ENCODE data around the gene PRPF39. TPM values are rescaled to one million over a fixed set of nuclear protein-coding genes. Genes with fewer than 3 reads are reported as not detected.
A peak's percentile ranks its signal among the peaks of the same experiment; 100 is the strongest.

PRPF39 gene, protein sequence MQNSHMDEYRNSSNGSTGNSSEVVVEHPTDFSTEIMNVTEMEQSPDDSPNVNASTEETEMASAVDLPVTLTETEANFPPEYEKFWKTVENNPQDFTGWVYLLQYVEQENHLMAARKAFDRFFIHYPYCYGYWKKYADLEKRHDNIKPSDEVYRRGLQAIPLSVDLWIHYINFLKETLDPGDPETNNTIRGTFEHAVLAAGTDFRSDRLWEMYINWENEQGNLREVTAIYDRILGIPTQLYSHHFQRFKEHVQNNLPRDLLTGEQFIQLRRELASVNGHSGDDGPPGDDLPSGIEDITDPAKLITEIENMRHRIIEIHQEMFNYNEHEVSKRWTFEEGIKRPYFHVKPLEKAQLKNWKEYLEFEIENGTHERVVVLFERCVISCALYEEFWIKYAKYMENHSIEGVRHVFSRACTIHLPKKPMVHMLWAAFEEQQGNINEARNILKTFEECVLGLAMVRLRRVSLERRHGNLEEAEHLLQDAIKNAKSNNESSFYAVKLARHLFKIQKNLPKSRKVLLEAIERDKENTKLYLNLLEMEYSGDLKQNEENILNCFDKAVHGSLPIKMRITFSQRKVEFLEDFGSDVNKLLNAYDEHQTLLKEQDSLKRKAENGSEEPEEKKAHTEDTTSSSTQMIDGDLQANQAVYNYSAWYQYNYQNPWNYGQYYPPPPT
- 10 to 100 TPM; 40.5 to 49.7 TPM for total RNA-seq

- ATAC-seq (replicated peaks in 1 of 2) (peak; percentile 99), DNase-seq (peak; percentile 97)
- H3K27me3 Mint-ChIP-seq (ENCODE audit: low read depth), result no peaks in the 10 kb centered on the region
- no peaks in the 10 kb centered on the region for H3K9me3 Mint-ChIP-seq
- peak within 1 kb of the TSS; percentile 94 to 98 for H3K4me3 Mint-ChIP-seq
- H3K4me1 Mint-ChIP-seq (ENCODE audit: low read depth), result peaks cover 47% of the 10 kb centered on the region
- peak within 1 kb of the TSS; percentile 97 for H3K27ac Mint-ChIP-seq
- H3K36me3 Mint-ChIP-seq (ENCODE audit: insufficient read depth in 2 of 2), result peaks cover 4 to 8% of the 10 kb centered on the region in 2 donors
These were observed at the start of gene PRPF39 for GRCh38 chr14:45083976-45084722. PRPF39 (plus strand) TSS chr14:45084116; CDS start chr14:45095240, 11,124 bp downstream.

GRCh38 chr14:45034730-45035129 lies 49.2 kb upstream of the PRPF39 start:
- Mint-ChIP-seq H3K27ac (peak overlapping the region; percentile 50), H3K36me3 (ENCODE audit: insufficient read depth in 2 of 2) (peaks cover 2 to 14% of the 10 kb centered on the region in 2 donors), H3K27me3 (ENCODE audit: low read depth) (no peaks in the 10 kb centered on the region), H3K4me3 (no peak overlapping the region), H3K4me1 (ENCODE audit: low read depth) (no peaks in the 10 kb centered on the region), H3K9me3 (no peaks in the 10 kb centered on the region)
- no peak for ATAC-seq (replicated peaks in 1 of 2)
- DNase-seq, result no peak

GRCh38 chr14:45038256-45038655 lies 45.7 kb upstream of the PRPF39 start:
- Mint-ChIP-seq H3K27me3 (ENCODE audit: low read depth) (no peaks in the 10 kb centered on the region), H3K27ac (no peak overlapping the region), H3K4me3 (no peak overlapping the region), H3K4me1 (ENCODE audit: low read depth) (no peaks in the 10 kb centered on the region), H3K36me3 (ENCODE audit: insufficient read depth in 2 of 2) (peaks cover 4 to 13% of the 10 kb centered on the region in 2 donors), H3K9me3 (no peaks in the 10 kb centered on the region)
- DNase-seq (no peak), ATAC-seq (replicated peaks in 1 of 2) (no peak)

DNA sequence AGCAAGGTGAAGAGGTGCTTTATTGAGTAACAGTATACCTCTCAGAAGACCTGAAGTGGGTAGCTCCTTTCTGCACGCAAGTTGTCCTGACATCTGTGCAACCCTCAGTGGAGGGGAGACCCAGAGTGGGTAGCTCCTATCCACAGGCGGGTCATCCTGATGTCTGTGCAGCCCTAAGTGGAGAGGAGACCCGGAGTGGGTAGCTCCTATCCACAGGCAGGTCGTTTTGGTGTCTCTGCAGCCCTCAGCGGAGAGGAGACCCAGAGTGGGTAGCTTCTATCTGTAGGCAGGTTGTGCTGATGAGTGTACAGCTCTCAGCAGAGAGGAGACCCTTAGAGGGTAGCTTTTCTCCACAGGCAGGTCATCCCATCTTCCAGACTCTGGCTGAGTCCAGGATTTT lies 45.1 kb upstream of the PRPF39 start:
- ATAC-seq (replicated peaks in 1 of 2) (no peak), DNase-seq (no peak)
- H3K27ac Mint-ChIP-seq, result no peak overlapping the region
- peaks cover 4 to 10% of the 10 kb centered on the region in 2 donors for H3K36me3 Mint-ChIP-seq (ENCODE audit: insufficient read depth in 2 of 2)
- no peaks in the 10 kb centered on the region for H3K27me3 Mint-ChIP-seq (ENCODE audit: low read depth)
- no peaks in the 10 kb centered on the region for H3K4me1 Mint-ChIP-seq (ENCODE audit: low read depth)
- no peak overlapping the region for H3K4me3 Mint-ChIP-seq
- no peaks in the 10 kb centered on the region for H3K9me3 Mint-ChIP-seq

GRCh38 chr14:45039390-45039789 lies 44.5 kb upstream of the PRPF39 start:
- H3K9me3 Mint-ChIP-seq, result no peaks in the 10 kb centered on the region
- H3K4me3 Mint-ChIP-seq, result no peak overlapping the region
- peaks cover 2 to 10% of the 10 kb centered on the region in 2 donors for H3K36me3 Mint-ChIP-seq (ENCODE audit: insufficient read depth in 2 of 2)
- no peaks in the 10 kb centered on the region for H3K27me3 Mint-ChIP-seq (ENCODE audit: low read depth)
- H3K27ac Mint-ChIP-seq, result no peak overlapping the region
- H3K4me1 Mint-ChIP-seq (ENCODE audit: low read depth), result no peaks in the 10 kb centered on the region
- no peak for ATAC-seq (replicated peaks in 1 of 2)
- no peak for DNase-seq

DNA sequence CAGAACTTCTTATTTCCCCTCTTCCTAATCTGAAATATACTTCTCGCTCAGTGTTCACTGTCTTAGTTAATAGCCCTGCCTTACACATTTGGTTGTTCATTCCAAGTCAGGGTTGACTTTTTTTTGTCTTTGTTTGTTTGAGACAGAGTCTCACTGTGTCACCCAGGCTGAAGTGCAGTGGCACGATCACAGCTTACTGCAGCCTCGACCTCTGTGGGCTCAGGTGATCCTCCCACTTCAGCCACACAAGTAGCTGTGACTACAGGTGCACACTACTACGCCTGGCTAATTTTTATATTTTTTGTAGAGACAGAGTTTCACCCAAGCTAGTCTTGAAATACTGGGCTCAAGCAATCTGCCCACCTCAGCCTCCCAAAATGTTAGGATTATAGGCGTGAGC lies 42.3 kb upstream of the PRPF39 start:
- H3K36me3 Mint-ChIP-seq (ENCODE audit: insufficient read depth in 2 of 2), result peaks cover 2 to 4% of the 10 kb centered on the region in 2 donors
- no peak for DNase-seq
- no peak overlapping the region for H3K4me3 Mint-ChIP-seq
- no peaks in the 10 kb centered on the region for H3K9me3 Mint-ChIP-seq
- no peaks in the 10 kb centered on the region for H3K4me1 Mint-ChIP-seq (ENCODE audit: low read depth)
- H3K27ac Mint-ChIP-seq, result no peak overlapping the region
- no peaks in the 10 kb centered on the region for H3K27me3 Mint-ChIP-seq (ENCODE audit: low read depth)
- ATAC-seq (replicated peaks in 1 of 2), result no peak

GRCh38 chr14:45044638-45045037 lies 39.3 kb upstream of the PRPF39 start:
- ATAC-seq (replicated peaks in 1 of 2) (no peak), DNase-seq (no peak)
- Mint-ChIP-seq H3K27me3 (ENCODE audit: low read depth) (no peaks in the 10 kb centered on the region), H3K27ac (no peak overlapping the region), H3K4me1 (ENCODE audit: low read depth) (no peaks in the 10 kb centered on the region), H3K4me3 (no peak overlapping the region), H3K36me3 (ENCODE audit: insufficient read depth in 2 of 2) (peaks cover 2 to 3% of the 10 kb centered on the region in 2 donors), H3K9me3 (no peaks in the 10 kb centered on the region)

DNA sequence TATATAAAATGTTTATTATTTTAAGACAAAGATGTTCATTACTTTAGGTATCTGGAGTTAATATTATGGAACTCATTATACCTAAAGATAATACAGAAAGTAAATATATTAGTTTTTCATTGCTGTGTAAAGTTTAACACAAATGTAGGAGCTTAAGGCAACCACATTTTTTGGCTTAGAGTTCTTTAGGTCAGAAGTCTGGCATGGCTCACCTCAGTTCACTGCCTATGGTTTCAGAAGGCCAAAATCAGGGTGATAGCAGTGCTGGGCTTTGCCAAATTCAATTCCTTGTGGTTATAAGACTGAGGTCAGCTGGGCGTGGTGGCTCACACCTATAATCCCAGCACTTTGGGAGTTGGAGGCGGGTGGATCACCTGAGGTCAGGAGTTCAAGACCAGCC lies 35.5 kb upstream of the PRPF39 start:
- DNase-seq, result no peak
- no peaks in the 10 kb centered on the region for H3K9me3 Mint-ChIP-seq
- H3K27me3 Mint-ChIP-seq (ENCODE audit: low read depth), result no peaks in the 10 kb centered on the region
- H3K4me3 Mint-ChIP-seq, result no peak overlapping the region
- no peaks in the 10 kb centered on the region for H3K36me3 Mint-ChIP-seq (ENCODE audit: insufficient read depth in 2 of 2)
- no peak for ATAC-seq (replicated peaks in 1 of 2)
- H3K27ac Mint-ChIP-seq, result no peak overlapping the region
- no peaks in the 10 kb centered on the region for H3K4me1 Mint-ChIP-seq (ENCODE audit: low read depth)

DNA sequence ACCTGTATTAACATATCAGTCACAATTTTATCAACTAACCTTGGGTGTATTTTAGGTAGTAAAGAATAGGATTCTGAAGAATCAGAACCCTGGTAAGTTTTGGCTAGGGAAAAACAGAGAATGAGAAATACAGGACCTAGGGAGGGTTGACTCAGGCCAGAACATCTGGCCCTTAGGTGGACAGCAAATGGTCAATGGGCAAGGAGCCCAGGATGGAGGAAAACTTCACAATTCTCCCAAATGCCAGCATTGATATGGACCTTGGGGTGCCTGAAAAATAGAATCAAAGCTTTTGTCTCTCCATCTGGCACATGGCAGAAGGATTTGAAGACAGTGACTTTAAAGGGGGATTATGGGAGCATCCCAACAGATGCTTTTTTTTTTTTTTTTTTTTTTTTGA lies 32.7 kb upstream of the PRPF39 start:
- no peak overlapping the region for H3K27ac Mint-ChIP-seq
- ATAC-seq (replicated peaks in 1 of 2) (no peak), DNase-seq (no peak)
- no peaks in the 10 kb centered on the region for H3K4me1 Mint-ChIP-seq (ENCODE audit: low read depth)
- no peaks in the 10 kb centered on the region for H3K27me3 Mint-ChIP-seq (ENCODE audit: low read depth)
- H3K4me3 Mint-ChIP-seq, result no peak overlapping the region
- no peaks in the 10 kb centered on the region for H3K9me3 Mint-ChIP-seq
- H3K36me3 Mint-ChIP-seq (ENCODE audit: insufficient read depth in 2 of 2), result peaks cover 0 to 6% of the 10 kb centered on the region in 2 donors

- no peaks in the 10 kb centered on the region for H3K27me3 Mint-ChIP-seq (ENCODE audit: low read depth)
- H3K4me1 Mint-ChIP-seq (ENCODE audit: low read depth), result no peaks in the 10 kb centered on the region
- peaks cover under 1 to 6% of the 10 kb centered on the region in 2 donors for H3K36me3 Mint-ChIP-seq (ENCODE audit: insufficient read depth in 2 of 2)
- ATAC-seq (replicated peaks in 1 of 2), result no peak
- H3K27ac Mint-ChIP-seq, result no peak overlapping the region
- DNase-seq, result no peak
- no peaks in the 10 kb centered on the region for H3K9me3 Mint-ChIP-seq
- no peak overlapping the region for H3K4me3 Mint-ChIP-seq
These were observed 32.0 kb upstream of the PRPF39 start for GRCh38 chr14:45051896-45052295.

GRCh38 chr14:45057349-45057748 lies 26.6 kb upstream of the PRPF39 start:
- peak overlapping the region; percentile 42 for H3K27ac Mint-ChIP-seq

GRCh38 chr14:45057881-45058364 lies 26.0 kb upstream of the PRPF39 start:
- Mint-ChIP-seq H3K36me3 (ENCODE audit: insufficient read depth in 2 of 2) (peaks cover 5 to 10% of the 10 kb centered on the region in 2 donors), H3K4me1 (ENCODE audit: low read depth) (no peaks in the 10 kb centered on the region), H3K27me3 (ENCODE audit: low read depth) (no peaks in the 10 kb centered on the region), H3K9me3 (no peaks in the 10 kb centered on the region), H3K27ac (peak overlapping the region; percentile 42), H3K4me3 (no peak overlapping the region)
- DNase-seq (no peak), ATAC-seq (replicated peaks in 1 of 2) (no peak)

More at GRCh38 chr14:45057349-45057748, 26.6 kb upstream of the PRPF39 start:
- Mint-ChIP-seq H3K27me3 (ENCODE audit: low read depth) (no peaks in the 10 kb centered on the region), H3K4me3 (no peak overlapping the region), H3K9me3 (no peaks in the 10 kb centered on the region), H3K36me3 (ENCODE audit: insufficient read depth in 2 of 2) (peaks cover 5 to 10% of the 10 kb centered on the region in 2 donors), H3K4me1 (ENCODE audit: low read depth) (no peaks in the 10 kb centered on the region)
- DNase-seq (no peak), ATAC-seq (replicated peaks in 1 of 2) (no peak)

GRCh38 chr14:45060551-45060950 lies 23.4 kb upstream of the PRPF39 start:
- ATAC-seq (replicated peaks in 1 of 2), result no peak
- H3K36me3 Mint-ChIP-seq (ENCODE audit: insufficient read depth in 2 of 2), result peaks cover 5 to 6% of the 10 kb centered on the region in 2 donors
- H3K27me3 Mint-ChIP-seq (ENCODE audit: low read depth), result no peaks in the 10 kb centered on the region
- no peak overlapping the region for H3K27ac Mint-ChIP-seq
- DNase-seq, result no peak
- no peaks in the 10 kb centered on the region for H3K9me3 Mint-ChIP-seq
- H3K4me3 Mint-ChIP-seq, result no peak overlapping the region
- H3K4me1 Mint-ChIP-seq (ENCODE audit: low read depth), result no peaks in the 10 kb centered on the region

Data from activated T-cell treated with anti-CD3 and anti-CD28 coated beads, Interleukin-2, amount 50 U/mL, for 72 hours (primary cell).